SH-SY5Y (cell line): Measurements from ENCODE around the gene RRP9.

Source experiments
- GATA2 ChIP-seq: IDR thresholded peaks from 2 replicates; pipeline ENCODE4 v1.6.1; 2011; ENCODE audit warnings: mild to moderate bottlenecking, low read depth, low read length
- GATA3 ChIP-seq: IDR thresholded peaks from 2 replicates; pipeline ENCODE4 v1.6.1; 2011; ENCODE audit warnings: low read depth, mild to moderate bottlenecking, low read length, moderate library complexity

DNA sequence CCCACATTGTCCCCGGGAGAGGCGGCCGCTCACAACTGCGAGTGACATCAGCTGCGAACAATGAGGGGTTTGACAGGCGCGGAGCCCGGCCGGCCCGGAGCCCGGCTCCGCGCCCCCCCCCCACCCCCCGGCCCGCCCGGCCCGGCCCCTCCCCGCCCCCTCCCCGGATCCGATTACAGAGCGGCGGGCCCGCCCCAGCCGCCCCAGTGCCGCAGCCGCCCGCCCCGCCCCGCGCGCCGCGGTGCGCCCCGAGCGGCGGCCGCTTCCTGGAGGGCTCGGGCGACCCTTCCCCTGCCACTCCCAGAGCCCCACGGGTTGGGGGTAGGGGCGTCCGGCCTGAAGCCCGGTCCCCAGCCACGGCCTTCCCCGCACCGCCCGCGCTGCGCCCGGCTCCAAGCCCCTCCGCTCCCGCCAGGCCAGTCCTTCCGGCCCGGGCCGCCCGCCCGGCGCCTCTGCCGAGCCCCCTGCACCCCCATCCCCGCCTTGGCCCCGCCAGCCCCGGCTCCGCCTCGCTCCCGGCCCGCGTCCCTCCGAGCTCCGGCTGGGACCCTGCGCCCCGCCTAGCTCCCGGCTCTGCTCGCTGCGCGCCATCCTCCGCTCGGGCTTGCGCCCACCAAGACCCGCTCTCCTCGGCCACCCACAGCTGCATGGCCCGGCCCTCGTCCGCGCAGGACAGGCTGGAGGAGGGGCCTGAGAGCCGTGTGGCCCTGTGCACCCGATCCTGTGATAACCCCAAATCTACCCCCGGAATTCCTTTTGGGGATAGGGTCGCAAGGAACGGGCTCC, 25.9 kb upstream of the RRP9 start, which contains the start of gene PCBP4:
- no peak for TF ChIP-seq GATA3
- no peak for TF ChIP-seq GATA2
